ENCODE results near the gene F7.
A peak's percentile ranks its signal among the peaks of the same experiment; 100 is the strongest.
"Not testable (repeated sequence)": the region's sequence is repeated elsewhere in the genome, so short reads cannot be mapped to it uniquely, and the experiment has no call there.

F7 gene

DNA sequence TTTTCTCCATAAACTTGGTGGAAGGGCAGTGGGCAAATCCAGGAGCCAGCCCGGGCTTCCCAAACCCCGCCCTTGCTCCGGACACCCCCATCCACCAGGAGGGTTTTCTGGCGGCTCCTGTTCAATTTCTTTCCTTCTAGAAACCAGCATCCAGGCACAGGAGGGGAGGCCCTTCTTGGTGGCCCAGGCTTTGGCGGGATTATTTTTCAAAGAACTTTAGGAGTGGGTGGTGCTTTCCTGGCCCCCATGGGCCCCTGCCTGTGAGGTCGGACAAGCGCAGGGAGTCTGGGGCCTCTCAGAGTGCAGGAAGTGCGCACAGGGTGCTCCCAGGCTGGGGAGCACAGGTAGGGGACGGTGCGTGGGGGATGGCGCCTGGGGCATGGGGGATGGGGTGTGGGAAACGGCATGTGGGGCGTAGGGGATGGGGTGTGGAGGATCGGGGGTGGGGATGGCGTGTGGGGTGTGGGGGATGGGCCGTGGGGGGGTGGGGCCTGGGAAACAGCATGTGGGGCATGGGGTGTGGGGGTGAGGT, 396 bp downstream of the F7 start:
- no peak for DNase-seq

DNA sequence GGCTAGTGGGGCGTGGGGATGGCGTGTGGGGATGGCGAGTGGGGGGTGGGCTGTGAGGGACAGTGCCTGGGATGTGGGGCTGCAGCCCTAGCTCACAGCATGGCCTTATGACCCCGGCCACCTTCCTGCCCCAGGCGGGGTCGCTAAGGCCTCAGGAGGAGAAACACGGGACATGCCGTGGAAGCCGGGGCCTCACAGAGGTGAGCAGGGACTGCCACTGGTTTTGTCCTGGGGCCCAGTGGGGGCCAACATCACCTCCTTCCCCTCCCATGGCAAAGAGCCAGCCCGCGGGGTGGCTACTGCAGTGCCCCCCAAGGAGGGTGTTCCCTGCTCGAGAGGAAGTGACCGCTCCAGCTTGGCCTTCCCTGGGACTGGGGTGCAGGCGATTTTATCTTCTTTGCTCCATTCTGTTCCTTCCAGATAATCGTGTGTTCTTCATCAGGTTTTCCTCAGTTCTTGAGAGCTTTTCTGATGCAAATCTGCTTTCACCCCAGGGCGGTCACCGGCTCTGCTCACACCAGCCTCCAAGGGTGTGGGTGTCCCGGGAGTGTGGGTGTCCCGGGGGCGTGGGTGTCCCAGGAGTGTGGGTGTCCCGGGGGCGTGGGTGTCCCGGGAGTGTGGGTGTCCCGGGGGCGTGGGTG, 1.2 kb downstream of the F7 start:
- no peak for DNase-seq

GRCh38 chr13:113108521-113108920, 2.9 kb downstream of the F7 start:
- DNase-seq = not testable (repeated sequence)

GRCh38 chr13:113109151-113110047, 3.8 kb downstream of the F7 start:
- DNase-seq = peak; percentile 13

- peak; percentile 51 for DNase-seq
Measured at GRCh38 chr13:113110048-113110851, 4.7 kb downstream of the F7 start.

DNA sequence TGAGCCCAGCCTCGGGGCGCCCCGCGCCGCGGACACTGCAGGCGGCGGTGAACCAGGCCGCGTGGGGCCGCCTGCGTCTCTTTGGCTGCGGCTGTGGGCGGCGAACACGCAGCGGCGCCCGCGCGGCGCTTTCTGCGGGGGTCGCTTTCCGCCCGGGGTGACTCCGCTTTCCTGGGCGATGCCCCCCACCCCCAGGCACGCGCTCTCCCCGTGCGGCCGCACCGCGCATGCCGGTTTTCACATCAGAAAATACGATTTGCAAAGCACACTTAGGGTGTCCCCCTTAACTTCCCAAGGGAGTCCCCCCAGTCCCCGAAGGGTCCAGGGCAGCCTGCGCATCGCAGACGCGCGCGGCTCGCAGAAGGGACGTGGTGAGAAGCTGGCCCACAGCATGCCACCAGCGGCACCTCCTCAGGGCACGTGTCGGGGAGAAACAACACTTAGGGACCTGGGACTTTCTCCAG, 5.3 kb downstream of the F7 start:
- DNase-seq = peak; percentile 23

GRCh38 chr13:113111821-113112220, 6.2 kb downstream of the F7 start:
- DNase-seq = not testable (repeated sequence)

- DNase-seq = not testable (repeated sequence)
Measured at GRCh38 chr13:113112475-113112874, 6.9 kb downstream of the F7 start.

- no peak for DNase-seq
Measured at GRCh38 chr13:113112893-113113845, 7.6 kb downstream of the F7 start.

- no peak for DNase-seq
Measured at GRCh38 chr13:113113846-113114271, 8.3 kb downstream of the F7 start.

GRCh38 chr13:113114511-113115362, 9.1 kb downstream of the F7 start:
- DNase-seq = no peak

GRCh38 chr13:113115363-113116205, 10.0 kb downstream of the F7 start:
- DNase-seq = no peak

DNA sequence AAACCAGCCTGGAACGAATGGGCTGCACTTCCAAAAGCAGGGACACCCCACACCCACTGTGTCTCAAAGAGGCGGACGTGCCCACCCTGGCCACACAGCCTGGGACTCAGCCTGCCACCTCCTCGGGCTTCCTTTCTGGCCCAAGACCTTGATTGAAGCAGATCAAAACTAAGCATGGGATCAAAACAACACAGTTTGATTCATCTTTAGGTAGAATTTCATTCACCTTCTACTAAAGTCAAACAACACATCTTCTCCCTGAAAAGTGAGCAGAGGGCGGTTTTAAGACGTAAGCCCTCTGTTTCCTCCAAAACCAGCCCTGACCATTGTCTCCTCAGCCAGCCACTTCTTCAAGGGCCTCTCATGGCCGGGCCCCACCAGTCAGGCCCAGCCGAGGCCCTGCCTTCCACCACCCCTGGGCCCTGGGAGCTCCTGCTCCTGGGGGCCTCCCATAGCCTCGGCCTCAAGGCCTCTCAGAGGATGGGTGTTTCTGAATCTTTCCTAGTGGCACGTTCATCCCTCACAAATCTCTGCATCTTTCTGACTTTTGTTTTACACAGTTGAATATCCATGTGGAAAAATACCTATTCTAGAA, 10.7 kb downstream of the F7 start:
- no peak for DNase-seq

DNA sequence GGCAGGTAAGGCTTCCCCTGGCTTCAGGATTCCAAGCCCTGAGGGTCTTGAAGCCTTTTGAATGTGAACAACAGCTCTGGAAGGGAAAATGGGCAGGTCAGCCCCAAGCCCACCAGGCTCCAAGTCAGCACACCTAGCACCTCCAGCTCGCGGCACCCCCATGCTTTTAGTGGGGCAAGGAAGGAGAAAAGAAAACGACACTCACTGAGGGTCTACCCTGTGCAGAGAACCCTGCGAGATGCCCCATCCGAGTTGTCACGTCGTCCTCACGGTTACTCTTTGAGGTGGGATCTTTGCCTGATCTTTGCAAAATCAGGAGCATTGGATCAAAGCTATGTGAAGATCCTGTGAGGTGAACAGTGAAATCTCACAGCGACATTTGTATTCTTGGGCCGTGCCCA, 11.3 kb downstream of the F7 start:
- DNase-seq = no peak

- DNase-seq = no peak
Measured at GRCh38 chr13:113117335-113117872, 11.8 kb downstream of the F7 start.

DNA sequence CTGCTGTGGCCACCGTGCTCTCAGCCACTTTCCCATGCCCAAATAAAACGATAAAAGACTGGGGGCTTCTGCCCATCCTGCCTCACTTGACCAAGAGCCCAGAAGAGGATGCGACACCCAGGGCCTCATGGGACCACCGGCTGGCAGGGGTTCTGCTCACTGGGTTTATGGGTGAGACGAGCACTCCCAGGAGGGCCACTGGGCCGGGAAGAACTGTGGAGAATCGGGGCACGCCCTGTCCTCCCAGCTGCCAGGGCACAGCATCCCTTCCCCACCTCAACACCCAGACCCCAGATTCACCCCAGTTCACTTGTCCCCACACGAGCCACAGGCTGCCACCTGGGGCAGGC, 12.3 kb downstream of the F7 start:
- no peak for DNase-seq

DNA sequence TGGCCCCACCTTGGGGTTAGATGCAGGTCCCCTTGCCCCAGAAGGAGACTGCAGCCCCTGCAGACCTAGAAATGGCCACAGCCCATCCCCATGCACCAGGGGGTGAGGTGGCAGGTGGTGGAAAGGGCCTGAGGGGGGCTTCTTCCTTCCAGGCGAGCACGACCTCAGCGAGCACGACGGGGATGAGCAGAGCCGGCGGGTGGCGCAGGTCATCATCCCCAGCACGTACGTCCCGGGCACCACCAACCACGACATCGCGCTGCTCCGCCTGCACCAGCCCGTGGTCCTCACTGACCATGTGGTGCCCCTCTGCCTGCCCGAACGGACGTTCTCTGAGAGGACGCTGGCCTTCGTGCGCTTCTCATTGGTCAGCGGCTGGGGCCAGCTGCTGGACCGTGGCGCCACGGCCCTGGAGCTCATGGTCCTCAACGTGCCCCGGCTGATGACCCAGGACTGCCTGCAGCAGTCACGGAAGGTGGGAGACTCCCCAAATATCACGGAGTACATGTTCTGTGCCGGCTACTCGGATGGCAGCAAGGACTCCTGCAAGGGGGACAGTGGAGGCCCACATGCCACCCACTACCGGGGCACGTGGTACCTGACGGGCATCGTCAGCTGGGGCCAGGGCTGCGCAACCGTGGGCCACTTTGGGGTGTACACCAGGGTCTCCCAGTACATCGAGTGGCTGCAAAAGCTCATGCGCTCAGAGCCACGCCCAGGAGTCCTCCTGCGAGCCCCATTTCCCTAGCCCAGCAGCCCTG, 12.8 kb downstream of the F7 start:
- no peak for DNase-seq

- no peak for DNase-seq
Measured at GRCh38 chr13:113119166-113119821, 13.7 kb downstream of the F7 start.

Data from activated naive CD4-positive, alpha-beta T cell treated with anti-CD3 and anti-CD28 coated beads, Interleukin-2, amount 50 U/mL, for 16 hours (primary cell).